Gastroesophageal sphincter (tissue), 3 donors: Measurements from ENCODE around the gene CLSTN1.

Experiments
- CTCF ChIP-seq, 4 experiments: fragments of 200-600 bp in 2 of 4; fragments of 450-650 bp in 2 of 4; sonication (generic) in 1 of 4; IDR thresholded peaks; one replicate each; pipeline ENCODE4 v1.5.1; 2017 to 2019; ENCODE audit warnings: antibody characterized with exemption in 4 of 4, mild to moderate bottlenecking in 2 of 4, moderate library complexity in 2 of 4
- POLR2A ChIP-seq, 2 donors: fragments of 450-650 bp; IDR thresholded peaks; one replicate each; pipeline ENCODE4 v1.6.1; 2017; ENCODE audit warnings: antibody characterized with exemption in 2 of 2, mild to moderate bottlenecking in 2 of 2, moderate library complexity in 1 of 2

- TF ChIP-seq CTCF (IDR thresholded peaks at IDR 0.05): no peak
- TF ChIP-seq POLR2A (IDR thresholded peaks at IDR 0.05): no peak
These were observed 22.1 kb upstream of the CLSTN1 start for GRCh38 chr1:9845914-9846313.
